ENCODE measurements around the gene PCAT6.

DNA sequence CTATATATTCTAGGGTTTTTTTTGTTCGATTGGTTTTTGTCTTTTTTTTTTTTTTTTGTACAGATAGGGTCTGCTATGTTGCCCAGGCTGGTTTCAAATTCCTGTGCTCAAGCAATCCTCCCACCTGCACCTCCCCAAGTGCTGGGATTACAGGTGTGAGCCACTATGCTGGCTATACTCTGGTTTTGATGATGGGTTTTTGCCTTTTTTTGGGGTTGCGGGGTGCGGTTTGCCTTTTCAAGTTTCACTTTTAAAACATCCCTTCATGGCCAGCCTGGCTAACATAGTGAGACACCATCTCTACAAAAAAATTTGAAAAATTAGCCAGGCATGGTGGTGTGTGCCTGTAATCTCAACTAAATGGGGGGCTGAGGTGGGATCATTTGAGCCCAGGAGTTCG, 12.5 kb upstream of the PCAT6 start:
- TF ChIP-seq, protein P1, sequence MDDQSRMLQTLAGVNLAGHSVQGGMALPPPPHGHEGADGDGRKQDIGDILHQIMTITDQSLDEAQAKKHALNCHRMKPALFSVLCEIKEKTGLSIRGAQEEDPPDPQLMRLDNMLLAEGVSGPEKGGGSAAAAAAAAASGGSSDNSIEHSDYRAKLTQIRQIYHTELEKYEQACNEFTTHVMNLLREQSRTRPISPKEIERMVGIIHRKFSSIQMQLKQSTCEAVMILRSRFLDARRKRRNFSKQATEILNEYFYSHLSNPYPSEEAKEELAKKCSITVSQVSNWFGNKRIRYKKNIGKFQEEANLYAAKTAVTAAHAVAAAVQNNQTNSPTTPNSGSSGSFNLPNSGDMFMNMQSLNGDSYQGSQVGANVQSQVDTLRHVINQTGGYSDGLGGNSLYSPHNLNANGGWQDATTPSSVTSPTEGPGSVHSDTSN (IDR thresholded peaks at IDR 0.05) = no peak
- TF ChIP-seq, protein P2, sequence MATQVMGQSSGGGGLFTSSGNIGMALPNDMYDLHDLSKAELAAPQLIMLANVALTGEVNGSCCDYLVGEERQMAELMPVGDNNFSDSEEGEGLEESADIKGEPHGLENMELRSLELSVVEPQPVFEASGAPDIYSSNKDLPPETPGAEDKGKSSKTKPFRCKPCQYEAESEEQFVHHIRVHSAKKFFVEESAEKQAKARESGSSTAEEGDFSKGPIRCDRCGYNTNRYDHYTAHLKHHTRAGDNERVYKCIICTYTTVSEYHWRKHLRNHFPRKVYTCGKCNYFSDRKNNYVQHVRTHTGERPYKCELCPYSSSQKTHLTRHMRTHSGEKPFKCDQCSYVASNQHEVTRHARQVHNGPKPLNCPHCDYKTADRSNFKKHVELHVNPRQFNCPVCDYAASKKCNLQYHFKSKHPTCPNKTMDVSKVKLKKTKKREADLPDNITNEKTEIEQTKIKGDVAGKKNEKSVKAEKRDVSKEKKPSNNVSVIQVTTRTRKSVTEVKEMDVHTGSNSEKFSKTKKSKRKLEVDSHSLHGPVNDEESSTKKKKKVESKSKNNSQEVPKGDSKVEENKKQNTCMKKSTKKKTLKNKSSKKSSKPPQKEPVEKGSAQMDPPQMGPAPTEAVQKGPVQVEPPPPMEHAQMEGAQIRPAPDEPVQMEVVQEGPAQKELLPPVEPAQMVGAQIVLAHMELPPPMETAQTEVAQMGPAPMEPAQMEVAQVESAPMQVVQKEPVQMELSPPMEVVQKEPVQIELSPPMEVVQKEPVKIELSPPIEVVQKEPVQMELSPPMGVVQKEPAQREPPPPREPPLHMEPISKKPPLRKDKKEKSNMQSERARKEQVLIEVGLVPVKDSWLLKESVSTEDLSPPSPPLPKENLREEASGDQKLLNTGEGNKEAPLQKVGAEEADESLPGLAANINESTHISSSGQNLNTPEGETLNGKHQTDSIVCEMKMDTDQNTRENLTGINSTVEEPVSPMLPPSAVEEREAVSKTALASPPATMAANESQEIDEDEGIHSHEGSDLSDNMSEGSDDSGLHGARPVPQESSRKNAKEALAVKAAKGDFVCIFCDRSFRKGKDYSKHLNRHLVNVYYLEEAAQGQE (IDR thresholded peaks at IDR 0.05) = no peak
- TF ChIP-seq MYC (IDR thresholded peaks at IDR 0.05; ENCODE audit: borderline replicate concordance, low read length) (no peak), CHD4 (IDR thresholded peaks at IDR 0.05; ENCODE audit: borderline replicate concordance) (no peak), HDAC2 (IDR thresholded peaks at IDR 0.05) (no peak), RCOR1 (IDR thresholded peaks at IDR 0.05; ENCODE audit: low read depth, low read length) (no peak), BHLHE40 (IDR thresholded peaks at IDR 0.05; ENCODE audit: low read depth, low read length) (no peak), RNF2 (IDR thresholded peaks at IDR 0.05; ENCODE audit: borderline replicate concordance, low read depth) (no peak)
- TF ChIP-seq, protein P3, sequence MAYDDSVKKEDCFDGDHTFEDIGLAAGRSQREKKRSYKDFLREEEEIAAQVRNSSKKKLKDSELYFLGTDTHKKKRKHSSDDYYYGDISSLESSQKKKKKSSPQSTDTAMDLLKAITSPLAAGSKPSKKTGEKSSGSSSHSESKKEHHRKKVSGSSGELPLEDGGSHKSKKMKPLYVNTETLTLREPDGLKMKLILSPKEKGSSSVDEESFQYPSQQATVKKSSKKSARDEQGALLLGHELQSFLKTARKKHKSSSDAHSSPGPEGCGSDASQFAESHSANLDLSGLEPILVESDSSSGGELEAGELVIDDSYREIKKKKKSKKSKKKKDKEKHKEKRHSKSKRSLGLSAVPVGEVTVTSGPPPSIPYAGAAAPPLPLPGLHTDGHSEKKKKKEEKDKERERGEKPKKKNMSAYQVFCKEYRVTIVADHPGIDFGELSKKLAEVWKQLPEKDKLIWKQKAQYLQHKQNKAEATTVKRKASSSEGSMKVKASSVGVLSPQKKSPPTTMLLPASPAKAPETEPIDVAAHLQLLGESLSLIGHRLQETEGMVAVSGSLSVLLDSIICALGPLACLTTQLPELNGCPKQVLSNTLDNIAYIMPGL (CRISPR knock-in tag; IDR thresholded peaks at IDR 0.05; ENCODE audit: borderline replicate concordance) = no peak
- TF ChIP-seq, protein P4, sequence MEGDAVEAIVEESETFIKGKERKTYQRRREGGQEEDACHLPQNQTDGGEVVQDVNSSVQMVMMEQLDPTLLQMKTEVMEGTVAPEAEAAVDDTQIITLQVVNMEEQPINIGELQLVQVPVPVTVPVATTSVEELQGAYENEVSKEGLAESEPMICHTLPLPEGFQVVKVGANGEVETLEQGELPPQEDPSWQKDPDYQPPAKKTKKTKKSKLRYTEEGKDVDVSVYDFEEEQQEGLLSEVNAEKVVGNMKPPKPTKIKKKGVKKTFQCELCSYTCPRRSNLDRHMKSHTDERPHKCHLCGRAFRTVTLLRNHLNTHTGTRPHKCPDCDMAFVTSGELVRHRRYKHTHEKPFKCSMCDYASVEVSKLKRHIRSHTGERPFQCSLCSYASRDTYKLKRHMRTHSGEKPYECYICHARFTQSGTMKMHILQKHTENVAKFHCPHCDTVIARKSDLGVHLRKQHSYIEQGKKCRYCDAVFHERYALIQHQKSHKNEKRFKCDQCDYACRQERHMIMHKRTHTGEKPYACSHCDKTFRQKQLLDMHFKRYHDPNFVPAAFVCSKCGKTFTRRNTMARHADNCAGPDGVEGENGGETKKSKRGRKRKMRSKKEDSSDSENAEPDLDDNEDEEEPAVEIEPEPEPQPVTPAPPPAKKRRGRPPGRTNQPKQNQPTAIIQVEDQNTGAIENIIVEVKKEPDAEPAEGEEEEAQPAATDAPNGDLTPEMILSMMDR (IDR thresholded peaks at IDR 0.05) = no peak
- TF ChIP-seq, protein P5, sequence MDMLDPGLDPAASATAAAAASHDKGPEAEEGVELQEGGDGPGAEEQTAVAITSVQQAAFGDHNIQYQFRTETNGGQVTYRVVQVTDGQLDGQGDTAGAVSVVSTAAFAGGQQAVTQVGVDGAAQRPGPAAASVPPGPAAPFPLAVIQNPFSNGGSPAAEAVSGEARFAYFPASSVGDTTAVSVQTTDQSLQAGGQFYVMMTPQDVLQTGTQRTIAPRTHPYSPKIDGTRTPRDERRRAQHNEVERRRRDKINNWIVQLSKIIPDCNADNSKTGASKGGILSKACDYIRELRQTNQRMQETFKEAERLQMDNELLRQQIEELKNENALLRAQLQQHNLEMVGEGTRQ (IDR thresholded peaks at IDR 0.05) = no peak
- TF ChIP-seq, protein P6, sequence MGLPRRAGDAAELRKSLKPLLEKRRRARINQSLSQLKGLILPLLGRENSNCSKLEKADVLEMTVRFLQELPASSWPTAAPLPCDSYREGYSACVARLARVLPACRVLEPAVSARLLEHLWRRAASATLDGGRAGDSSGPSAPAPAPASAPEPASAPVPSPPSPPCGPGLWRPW (IDR thresholded peaks at IDR 0.05) = no peak
- TF ChIP-seq, protein P7, sequence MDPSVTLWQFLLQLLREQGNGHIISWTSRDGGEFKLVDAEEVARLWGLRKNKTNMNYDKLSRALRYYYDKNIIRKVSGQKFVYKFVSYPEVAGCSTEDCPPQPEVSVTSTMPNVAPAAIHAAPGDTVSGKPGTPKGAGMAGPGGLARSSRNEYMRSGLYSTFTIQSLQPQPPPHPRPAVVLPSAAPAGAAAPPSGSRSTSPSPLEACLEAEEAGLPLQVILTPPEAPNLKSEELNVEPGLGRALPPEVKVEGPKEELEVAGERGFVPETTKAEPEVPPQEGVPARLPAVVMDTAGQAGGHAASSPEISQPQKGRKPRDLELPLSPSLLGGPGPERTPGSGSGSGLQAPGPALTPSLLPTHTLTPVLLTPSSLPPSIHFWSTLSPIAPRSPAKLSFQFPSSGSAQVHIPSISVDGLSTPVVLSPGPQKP (IDR thresholded peaks at IDR 0.05; ENCODE audit: low read depth, low read length) = no peak
